HG02938 (cell line): ENCODE data around the gene MISP.

Experiments used
- ATAC-seq: cut with Tn5 transposase; IDR thresholded peaks from one replicate; pipeline ENCODE4 v1.9.1; 2021; ENCODE audit warnings: mild to moderate bottlenecking, moderate library complexity; ENCODE audit not compliant: unreplicated experiment

MISP gene

GRCh38 chr19:795691-796581, 45.0 kb downstream of the MISP start:
- no peak for ATAC-seq

DNA sequence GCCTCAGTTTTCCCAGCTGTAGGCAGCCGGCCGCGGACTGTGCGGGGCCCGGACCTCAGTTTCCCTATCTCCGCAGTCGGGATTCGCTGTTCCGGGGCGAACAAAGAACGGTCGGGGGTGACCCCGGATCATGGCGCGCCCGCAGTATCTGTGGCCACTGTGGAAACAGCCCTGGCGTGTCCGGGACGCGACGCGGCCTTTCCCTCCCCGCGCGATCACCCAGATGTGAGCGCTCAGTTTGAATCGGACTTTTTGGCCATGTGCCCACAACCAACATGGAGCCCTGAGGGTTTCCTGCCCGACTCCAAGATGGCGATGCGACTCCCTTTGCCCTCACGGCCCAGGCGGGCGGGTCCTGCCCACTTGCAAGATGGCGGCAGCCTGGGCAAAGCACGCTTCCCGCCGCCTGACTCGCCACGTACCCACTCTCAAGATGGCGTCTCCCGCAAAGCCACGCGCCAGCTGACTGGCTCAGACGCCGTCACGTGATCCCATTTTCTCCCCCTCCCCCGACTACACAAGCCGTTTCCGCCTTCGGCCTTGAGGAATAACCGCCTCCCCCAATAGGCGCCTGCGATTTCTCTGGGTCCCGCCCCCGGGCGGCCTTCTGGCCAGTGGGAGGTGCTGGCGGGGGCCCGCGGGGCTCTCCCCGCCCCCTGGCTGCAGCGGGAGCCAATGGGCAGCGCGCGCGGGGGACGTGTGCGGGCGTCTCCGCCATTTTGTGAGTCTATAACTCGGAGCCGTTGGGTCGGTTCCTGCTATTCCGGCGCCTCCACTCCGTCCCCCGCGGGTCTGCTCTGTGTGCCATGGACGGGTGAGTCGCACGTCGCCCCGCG, 46.0 kb downstream of the MISP start, which contains the start of gene PTBP1:
PTBP1 (plus strand) TSS at position 761 of the 836 bp plus-strand sequence; CDS start at position 807, 46 bp downstream.
- peak; percentile 74 for ATAC-seq

GRCh38 chr19:797528-798414, 46.9 kb downstream of the MISP start:
- peak; percentile 28 for ATAC-seq

DNA sequence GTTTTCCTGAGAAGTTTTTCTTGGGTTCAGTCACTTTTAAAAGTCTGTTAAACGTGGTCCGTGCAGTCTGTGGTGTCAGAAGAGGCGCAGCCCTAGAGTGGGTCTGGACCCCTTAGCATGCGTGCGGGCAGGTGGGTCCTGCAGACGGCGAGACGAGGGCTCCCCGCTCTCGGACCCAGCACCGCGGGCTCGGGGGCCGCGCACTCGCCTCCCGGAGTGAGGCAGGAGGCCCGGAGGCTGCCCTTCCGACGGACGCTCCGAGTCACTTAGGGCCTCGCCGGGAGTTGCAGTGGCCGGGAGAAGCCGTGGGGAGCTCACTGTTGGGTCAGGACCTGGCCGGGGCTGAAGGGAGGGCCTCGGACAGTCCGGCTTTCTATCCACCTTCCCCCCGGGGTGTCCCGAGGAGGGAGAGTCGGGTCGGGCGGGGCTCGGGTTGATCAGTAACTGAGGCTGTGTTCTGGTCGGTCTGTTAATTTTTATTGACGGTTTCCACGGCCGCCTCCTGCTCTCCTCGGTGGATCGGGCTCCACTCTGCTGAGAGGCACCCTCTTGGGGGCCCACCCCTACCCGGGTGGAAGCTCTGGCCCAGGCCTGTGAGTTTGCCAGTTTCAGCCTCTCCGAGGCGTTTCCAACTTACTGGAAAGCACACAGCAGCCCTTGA, 47.6 kb downstream of the MISP start:
- ATAC-seq: no peak

GRCh38 chr19:799076-799881, 48.4 kb downstream of the MISP start:
- no peak for ATAC-seq

DNA sequence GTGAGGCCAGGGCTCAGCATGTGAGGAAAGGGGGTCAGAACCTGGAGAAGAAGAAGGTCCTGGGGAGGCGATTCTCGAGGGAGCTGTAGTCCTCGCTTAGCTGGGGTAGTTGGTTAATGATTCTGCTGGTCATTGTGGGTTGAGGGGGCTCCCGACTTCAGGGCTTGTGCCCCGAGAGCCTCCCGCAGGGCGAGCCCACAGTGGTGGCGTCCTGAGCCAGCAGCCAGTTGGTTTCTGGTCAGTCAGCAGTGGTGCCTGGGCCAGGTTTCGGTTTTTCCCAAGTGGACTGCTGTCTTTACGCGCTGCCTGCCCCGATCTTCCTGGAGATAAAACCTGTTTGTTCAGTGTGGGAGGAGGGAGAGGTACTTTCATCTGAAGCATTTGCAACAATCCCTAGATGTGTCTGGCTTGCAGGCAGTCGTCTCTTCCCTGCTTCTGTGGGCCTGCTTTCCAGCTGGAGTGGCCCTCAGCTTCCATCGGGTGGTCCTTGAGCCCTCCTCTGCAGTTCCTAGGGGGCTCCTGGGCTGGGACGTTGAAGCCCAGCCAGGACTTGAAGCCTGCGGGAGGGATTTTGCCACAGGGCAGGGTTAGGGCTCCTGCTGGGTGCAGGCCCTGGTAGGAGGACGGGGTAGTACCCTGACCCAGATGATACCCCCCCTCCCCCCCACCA, 49.6 kb downstream of the MISP start:
- no peak for ATAC-seq

- no peak for ATAC-seq
These were observed 50.3 kb downstream of the MISP start for GRCh38 chr19:801030-801860.

- no peak for ATAC-seq
These were observed 51.1 kb downstream of the MISP start for GRCh38 chr19:801861-802497.

GRCh38 chr19:802498-803098, 51.7 kb downstream of the MISP start:
- ATAC-seq: no peak

GRCh38 chr19:803099-803561, 52.2 kb downstream of the MISP start:
- ATAC-seq: no peak

DNA sequence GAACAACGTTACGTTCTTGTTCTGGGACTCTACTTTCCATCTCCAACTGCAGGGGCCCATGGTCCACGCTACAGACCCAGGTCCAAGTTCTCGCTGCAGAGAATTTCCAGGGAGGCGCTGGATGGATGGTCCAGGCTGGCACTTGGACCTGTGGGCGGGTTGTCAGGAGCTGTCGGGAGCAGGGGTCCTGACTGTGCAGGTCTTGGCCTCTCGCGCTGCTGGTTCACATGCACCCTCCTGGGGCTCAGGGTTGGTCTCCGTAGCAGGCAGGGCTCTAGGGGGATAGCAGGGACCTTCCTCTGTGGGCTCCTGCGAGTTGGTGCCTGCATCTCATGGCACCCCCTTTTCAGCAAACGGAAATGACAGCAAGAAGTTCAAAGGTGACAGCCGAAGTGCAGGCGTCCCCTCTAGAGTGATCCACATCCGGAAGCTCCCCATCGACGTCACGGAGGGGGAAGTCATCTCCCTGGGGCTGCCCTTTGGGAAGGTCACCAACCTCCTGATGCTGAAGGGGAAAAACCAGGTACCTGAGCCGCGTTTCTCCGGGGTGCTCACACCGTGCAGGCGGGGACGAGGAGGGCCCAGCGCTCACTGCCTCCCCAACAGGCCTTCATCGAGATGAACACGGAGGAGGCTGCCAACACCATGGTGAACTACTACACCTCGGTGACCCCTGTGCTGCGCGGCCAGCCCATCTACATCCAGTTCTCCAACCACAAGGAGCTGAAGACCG, 52.9 kb downstream of the MISP start:
- no peak for ATAC-seq

DNA sequence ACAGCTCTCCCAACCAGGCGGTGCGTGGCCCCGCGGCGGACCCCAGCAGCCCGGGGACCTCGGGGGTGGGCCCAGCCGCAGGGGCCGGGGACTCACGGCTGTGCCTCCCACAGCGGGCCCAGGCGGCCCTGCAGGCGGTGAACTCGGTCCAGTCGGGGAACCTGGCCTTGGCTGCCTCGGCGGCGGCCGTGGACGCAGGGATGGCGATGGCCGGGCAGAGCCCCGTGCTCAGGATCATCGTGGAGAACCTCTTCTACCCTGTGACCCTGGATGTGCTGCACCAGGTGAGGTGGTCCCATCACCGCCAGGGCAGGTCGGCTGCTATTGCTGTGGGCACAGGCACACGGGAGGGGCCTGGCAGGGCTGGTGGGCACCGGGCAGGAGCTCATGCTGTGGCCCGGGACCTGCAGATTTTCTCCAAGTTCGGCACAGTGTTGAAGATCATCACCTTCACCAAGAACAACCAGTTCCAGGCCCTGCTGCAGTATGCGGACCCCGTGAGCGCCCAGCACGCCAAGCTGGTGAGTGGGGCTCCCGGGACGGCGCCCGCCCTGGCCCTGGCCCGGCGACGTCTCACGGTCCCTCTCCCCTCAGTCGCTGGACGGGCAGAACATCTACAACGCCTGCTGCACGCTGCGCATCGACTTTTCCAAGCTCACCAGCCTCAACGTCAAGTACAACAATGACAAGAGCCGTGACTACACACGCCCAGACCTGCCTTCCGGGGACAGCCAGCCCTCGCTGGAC, 53.7 kb downstream of the MISP start:
- no peak for ATAC-seq

- no peak for ATAC-seq
These were observed 54.2 kb downstream of the MISP start for GRCh38 chr19:805166-805551.

DNA sequence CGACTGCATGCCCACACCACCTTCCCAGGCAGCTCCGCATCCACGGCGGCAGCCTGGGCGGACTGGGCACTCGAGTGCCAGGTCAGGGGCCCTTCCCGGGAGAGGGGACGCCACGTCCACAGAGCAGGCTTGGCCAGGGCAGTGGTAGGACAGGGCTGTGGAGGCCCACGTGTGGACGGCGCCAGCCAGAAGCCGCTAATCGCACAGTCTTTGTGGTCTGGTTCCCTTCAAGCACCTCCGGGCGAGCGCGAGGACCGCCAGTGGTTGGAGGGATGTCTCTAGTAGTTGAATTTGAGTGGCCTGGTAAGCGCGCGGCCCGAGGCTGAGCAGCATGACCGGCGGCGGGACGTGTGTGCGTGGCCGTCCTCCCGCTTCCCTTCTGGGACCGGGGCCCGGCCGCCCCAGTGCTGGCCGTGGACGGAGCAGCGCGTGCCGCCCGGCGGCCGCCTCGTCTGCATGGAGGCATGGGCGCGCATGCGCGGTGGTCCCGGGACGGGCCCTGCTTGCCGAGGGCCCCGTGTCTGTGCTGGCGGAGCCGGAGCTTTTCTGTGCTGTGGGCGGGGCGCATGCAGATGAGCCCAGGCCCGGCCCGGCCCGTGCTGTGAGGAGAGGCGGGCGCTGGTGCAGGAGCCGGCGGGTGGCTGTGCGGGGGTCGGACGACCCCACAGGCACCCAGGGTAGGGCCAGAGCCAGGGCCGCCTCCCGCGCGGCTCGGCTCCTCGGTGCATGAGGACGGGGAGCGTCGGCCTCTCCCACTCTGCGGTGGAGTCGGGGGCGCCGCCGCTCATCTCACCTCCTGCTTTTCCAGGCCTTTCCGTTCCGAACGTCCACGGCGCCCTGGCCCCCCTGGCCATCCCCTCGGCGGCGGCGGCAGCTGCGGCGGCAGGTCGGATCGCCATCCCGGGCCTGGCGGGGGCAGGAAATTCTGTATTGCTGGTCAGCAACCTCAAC, 55.0 kb downstream of the MISP start:
- ATAC-seq: no peak
